Skeletal muscle satellite cell (primary cell): ENCODE measurements around the gene GBF1.
A peak's percentile ranks its signal among the peaks of the same experiment; 100 is the strongest.

Experiments
- H3K27me3 ChIP-seq: 2 replicates; pipeline ENCODE4 v1.7.0; 2013; ENCODE audit warnings: low read length; ENCODE audit not compliant: control insufficient read depth, insufficient read depth
- H3K36me3 ChIP-seq: 2 replicates; pipeline ENCODE4 v1.7.0; 2013; ENCODE audit warnings: mild to moderate bottlenecking, control low read depth, low read length; ENCODE audit not compliant: insufficient read depth
- H3K4me1 ChIP-seq: 2 replicates; pipeline ENCODE4 v1.7.0; 2013; ENCODE audit warnings: low read length; ENCODE audit not compliant: control insufficient read depth, insufficient read depth
- H3K4me2 ChIP-seq: 2 replicates; pipeline ENCODE4 v1.7.0; 2013; ENCODE audit warnings: mild to moderate bottlenecking, low read length
- H3K4me3 ChIP-seq: 2 replicates; pipeline ENCODE4 v1.7.0; 2013; ENCODE audit warnings: low read length
- H3K9ac ChIP-seq: 2 replicates; pipeline ENCODE4 v1.7.0; 2013; ENCODE audit warnings: mild to moderate bottlenecking, low read depth, low read length, moderate library complexity
- H3K9me3 ChIP-seq: replicated peaks from 2 replicates; pipeline ENCODE4 v1.7.0; 2013; ENCODE audit warnings: mild to moderate bottlenecking, control low read depth, low read length

GBF1 gene

DNA sequence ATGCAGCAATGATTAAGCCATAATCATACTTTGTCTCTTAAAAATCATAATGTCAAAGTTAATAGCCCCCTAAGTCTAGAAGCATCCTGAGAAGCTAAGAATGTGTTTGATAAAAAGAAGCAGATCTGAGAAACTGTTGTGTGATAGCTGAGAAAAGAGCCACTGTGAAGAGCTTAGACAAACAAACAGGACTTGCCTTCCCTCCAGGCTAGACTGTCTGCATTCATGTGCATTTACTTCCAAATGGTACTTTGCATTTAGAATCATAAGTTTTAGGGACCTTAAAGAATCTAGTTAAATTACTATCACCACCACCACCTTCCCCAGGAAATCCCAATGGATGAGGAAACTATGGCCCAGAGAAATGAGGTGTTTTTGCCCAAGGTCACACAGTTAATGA, 87.4 kb downstream of the GBF1 start:
- H3K4me3 ChIP-seq: no peak overlapping the region
- peaks cover 8% of the 10 kb centered on the region for H3K36me3 ChIP-seq
- H3K9me3 ChIP-seq: no peaks in the 10 kb centered on the region
- H3K9ac ChIP-seq: no peak overlapping the region
- no peaks in the 10 kb centered on the region for H3K27me3 ChIP-seq
- H3K4me1 ChIP-seq: peaks cover 14% of the 10 kb centered on the region
- no peak overlapping the region for H3K4me2 ChIP-seq

DNA sequence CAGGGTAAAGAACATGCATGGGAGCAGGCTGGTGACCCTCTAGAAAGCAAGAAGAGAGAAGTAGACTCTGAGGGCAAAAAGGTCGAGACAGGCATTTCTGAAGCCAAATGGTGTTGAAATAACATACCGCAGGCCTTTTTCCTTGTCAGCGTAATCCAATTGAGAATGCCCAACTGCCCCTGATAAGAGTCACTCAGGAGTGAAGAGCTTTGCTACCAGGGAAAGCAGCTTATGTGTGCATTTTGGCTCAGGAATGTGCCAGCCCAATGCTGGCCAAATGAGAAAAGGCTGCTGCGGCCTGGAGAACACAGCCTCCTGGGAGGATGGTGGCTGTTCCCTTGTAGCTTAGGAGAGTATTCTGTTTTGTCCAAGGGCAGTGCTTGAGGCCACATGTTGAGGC, 88.8 kb downstream of the GBF1 start:
- Histone ChIP-seq H3K36me3 (peaks cover 5% of the 10 kb centered on the region), H3K9ac (no peak overlapping the region), H3K4me1 (peaks cover 14% of the 10 kb centered on the region)

DNA sequence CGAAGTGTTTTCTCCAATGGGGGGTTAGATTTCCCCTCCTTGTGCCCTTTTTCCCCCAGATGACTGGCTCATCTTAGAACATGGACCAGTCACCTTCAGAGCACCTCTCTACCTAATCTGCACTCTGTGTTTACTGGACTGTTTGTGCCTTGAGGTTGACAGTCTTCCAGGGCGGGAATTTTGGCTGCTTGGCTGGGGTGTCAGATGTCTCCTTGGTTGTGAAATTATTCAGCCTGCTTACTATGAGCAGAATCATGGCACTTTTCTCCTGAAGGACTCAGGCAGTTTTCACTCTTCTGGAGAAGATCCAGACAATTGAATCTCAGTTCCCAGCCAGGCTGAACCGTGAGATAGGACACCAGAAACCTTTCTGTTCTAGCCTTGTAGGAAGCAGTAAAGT, 89.9 kb downstream of the GBF1 start:
- H3K4me2 ChIP-seq: no peak overlapping the region
- peaks cover 14% of the 10 kb centered on the region for H3K4me1 ChIP-seq
- no peaks in the 10 kb centered on the region for H3K9me3 ChIP-seq
- H3K36me3 ChIP-seq: peaks cover 5% of the 10 kb centered on the region
- H3K4me3 ChIP-seq: no peak overlapping the region
- H3K27me3 ChIP-seq: no peaks in the 10 kb centered on the region
- no peak overlapping the region for H3K9ac ChIP-seq

More for the DNA sequence above, 88.8 kb downstream of the GBF1 start:
- H3K27me3 ChIP-seq: no peaks in the 10 kb centered on the region
- no peak overlapping the region for H3K4me3 ChIP-seq
- H3K9me3 ChIP-seq: no peaks in the 10 kb centered on the region
- no peak overlapping the region for H3K4me2 ChIP-seq

DNA sequence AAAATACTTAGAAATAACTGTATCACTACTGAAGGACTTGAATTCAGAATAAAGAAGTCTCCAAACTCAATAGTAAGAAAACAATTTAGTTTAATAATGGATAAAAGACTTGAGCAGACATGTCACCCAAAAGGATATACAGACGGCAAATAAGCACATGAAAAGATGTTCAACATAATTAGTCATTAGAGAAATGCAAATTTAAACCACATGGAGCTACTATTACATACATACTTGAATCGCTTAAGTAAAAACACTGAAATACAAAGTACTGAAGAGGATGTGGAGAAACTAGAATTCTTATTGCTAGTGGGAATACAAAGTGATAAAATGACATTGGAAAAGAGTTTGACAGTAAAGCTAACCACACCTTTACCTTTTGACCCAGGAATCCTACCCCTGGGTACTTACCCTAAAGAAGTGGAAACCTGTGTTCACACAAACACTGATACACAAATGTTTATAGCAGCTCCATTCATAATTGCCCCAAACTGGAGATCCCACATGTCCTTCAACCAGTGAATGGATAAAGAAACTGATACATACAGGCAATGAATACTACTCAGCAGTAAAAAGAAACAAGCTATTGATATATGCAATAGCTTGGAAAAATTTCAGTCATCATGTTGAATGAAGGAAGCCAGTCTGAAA, 95.8 kb downstream of the GBF1 start:
- Histone ChIP-seq H3K4me3 (no peak overlapping the region), H3K27me3 (no peaks in the 10 kb centered on the region), H3K36me3 (peaks cover 1% of the 10 kb centered on the region), H3K9me3 (no peaks in the 10 kb centered on the region), H3K9ac (no peak overlapping the region), H3K4me2 (no peak overlapping the region), H3K4me1 (peaks cover 36% of the 10 kb centered on the region)

DNA sequence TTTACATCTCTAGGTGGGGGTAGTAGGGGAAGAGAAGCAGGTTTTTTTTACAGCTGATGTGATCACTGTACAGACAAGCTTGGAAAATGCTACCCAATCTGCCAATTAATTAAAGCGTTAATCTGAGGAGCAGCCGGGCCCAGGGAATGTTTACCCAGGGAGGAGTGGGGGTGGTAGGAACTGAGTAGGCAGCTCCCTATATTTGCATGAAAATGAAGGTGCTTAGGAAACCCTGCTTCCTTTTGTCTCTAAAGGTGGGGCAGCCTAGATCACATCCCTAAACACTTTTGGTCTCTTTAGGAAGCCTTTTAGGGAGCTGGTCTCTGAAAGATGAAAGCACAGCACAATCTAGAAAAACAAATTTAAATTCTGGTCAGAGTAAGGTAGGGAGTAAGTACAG, 97.1 kb downstream of the GBF1 start:
- H3K4me1 ChIP-seq: peaks cover 38% of the 10 kb centered on the region
- peak overlapping the region; percentile 45 for H3K4me2 ChIP-seq
- H3K9ac ChIP-seq: peak overlapping the region; percentile 52
- H3K9me3 ChIP-seq: no peaks in the 10 kb centered on the region
- peaks cover 6% of the 10 kb centered on the region for H3K36me3 ChIP-seq
- no peak overlapping the region for H3K4me3 ChIP-seq
- no peaks in the 10 kb centered on the region for H3K27me3 ChIP-seq

DNA sequence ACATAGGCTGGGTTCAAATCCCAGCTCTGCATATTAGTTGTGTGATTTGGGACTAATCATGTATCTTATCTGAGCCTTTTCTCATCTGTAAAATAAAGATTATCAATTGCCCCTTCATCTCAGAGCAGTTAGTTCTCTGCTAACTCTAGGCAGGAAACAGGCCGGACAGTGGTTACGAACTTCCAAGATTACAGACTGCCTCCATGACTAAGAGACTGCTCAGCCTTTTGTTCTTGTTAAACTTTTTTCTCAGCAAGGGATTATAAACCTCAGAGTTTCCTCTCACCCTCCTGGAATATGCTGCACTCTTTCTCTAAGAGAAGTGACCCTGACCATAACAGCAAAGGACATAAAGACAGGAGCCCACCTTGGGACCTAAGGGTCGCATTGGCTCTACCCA, 97.6 kb downstream of the GBF1 start:
- Histone ChIP-seq H3K4me3 (no peak overlapping the region), H3K36me3 (peaks cover 6% of the 10 kb centered on the region), H3K4me2 (peak overlapping the region; percentile 55), H3K9me3 (no peaks in the 10 kb centered on the region), H3K27me3 (no peaks in the 10 kb centered on the region), H3K4me1 (peaks cover 40% of the 10 kb centered on the region), H3K9ac (peak overlapping the region; percentile 52)

DNA sequence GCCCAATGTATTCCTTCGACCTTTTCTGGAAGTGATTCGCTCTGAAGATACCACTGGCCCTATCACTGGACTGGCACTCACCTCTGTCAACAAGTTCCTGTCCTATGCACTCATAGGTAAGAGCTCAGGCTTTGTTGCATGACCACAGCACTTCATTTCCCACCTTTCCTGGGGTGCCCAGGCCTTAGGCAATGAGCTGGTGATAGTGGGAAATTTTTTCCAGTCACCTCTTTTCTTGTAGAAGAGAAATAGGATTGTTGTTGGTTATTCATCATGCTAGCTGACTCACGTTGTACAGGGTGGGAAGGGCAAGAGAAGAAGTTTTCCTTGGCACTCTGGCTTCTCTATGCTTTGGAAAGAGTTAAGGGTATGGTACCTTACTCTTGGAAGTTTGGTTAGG, 98.7 kb downstream of the GBF1 start:
- H3K27me3 ChIP-seq: no peaks in the 10 kb centered on the region
- H3K9ac ChIP-seq: no peak overlapping the region
- H3K9me3 ChIP-seq: no peaks in the 10 kb centered on the region
- H3K36me3 ChIP-seq: peaks cover 14% of the 10 kb centered on the region
- H3K4me2 ChIP-seq: peak overlapping the region; percentile 45
- no peak overlapping the region for H3K4me3 ChIP-seq
- H3K4me1 ChIP-seq: peaks cover 40% of the 10 kb centered on the region

DNA sequence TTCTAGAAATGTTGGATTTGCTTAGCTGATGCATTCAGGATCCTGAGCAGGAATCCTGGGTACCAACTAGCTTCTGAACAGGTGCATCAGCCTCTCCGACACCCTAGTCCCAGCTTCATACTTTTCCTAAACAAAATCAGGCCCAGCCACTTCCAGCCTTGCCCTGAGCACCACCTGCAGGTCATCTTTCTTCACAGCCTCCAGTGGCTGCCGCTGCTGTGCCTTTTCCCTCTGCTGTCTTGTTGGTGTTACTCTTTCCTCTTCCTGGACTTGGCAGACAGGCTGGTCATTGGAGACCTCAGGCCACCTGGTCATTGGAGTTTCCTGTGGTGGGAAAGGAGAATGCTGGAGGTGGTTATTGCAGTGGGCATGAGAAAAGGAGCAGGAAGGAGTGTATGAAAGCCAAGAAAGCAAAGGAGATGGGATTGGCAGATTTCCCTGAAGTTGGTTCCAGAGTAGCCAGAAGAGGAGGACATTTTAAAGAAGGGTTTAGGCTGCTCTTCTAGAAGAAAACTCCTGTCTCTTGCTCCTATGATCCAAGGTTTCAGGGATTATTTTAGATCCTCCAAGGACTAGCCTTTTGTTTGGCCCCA, 102.0 kb downstream of the GBF1 start:
- Histone ChIP-seq H3K9me3 (no peaks in the 10 kb centered on the region), H3K4me2 (no peak overlapping the region), H3K27me3 (no peaks in the 10 kb centered on the region), H3K4me1 (peaks cover 28% of the 10 kb centered on the region), H3K36me3 (peaks cover 27% of the 10 kb centered on the region), H3K9ac (no peak overlapping the region), H3K4me3 (no peak overlapping the region)

DNA sequence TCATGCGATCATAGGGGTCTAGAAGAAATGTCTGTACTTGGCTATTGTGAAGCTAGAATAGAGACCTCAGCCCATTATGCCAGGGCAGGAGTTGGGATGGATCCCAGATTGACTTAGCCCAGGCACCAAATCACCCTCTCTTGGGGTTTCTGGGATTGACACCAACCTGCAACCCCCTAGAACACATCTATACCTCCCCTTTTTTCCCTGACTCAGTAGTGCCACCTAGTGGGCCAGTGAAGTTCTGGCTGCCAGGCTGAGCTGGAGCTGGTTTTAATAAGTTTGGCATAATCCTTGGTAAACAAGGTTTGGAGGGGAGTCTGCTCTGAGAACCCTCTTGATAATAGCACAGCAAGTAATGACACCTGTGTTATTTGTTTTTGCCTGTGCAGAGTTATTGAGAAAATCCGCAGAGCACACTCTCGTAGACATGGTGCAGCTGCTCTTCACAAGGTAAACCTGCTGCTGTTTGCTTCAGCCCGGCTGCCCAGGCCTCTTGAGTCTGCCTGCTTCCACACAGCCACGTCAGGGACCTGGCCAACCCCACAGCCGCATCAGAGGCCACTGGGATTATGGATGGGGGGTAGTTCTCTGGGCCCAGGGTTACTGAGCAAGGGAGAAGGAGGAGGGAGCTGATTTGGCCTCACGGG, 106.9 kb downstream of the GBF1 start:
- H3K36me3 ChIP-seq: peaks cover 62% of the 10 kb centered on the region
- H3K9me3 ChIP-seq: no peaks in the 10 kb centered on the region
- no peaks in the 10 kb centered on the region for H3K27me3 ChIP-seq
- no peak overlapping the region for H3K4me3 ChIP-seq
- H3K4me2 ChIP-seq: no peak overlapping the region
- no peak overlapping the region for H3K9ac ChIP-seq
- peaks cover 4% of the 10 kb centered on the region for H3K4me1 ChIP-seq

DNA sequence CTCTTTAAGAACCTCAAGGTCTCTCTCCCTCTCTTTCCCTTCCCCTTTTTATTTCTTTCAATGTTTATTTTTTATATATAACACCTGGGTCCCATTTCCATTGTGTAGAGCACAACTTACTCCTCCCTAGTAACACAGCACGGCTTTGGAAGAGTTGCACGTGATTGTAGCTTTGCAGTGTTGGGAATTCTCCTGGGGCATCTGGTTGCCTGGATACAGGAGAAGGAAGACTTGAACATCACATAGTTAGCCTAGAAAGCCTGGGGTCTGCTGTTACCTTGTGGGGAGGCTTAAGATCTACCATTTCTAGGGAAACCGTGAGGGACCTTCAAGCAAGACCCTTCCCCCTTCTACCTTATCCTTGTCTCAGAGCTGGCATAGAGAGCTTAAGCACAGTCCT, 109.1 kb downstream of the GBF1 start:
- Histone ChIP-seq H3K4me1 (no peaks in the 10 kb centered on the region), H3K27me3 (no peaks in the 10 kb centered on the region), H3K4me3 (no peak overlapping the region), H3K36me3 (peaks cover 75% of the 10 kb centered on the region), H3K4me2 (no peak overlapping the region), H3K9me3 (no peaks in the 10 kb centered on the region), H3K9ac (no peak overlapping the region)

DNA sequence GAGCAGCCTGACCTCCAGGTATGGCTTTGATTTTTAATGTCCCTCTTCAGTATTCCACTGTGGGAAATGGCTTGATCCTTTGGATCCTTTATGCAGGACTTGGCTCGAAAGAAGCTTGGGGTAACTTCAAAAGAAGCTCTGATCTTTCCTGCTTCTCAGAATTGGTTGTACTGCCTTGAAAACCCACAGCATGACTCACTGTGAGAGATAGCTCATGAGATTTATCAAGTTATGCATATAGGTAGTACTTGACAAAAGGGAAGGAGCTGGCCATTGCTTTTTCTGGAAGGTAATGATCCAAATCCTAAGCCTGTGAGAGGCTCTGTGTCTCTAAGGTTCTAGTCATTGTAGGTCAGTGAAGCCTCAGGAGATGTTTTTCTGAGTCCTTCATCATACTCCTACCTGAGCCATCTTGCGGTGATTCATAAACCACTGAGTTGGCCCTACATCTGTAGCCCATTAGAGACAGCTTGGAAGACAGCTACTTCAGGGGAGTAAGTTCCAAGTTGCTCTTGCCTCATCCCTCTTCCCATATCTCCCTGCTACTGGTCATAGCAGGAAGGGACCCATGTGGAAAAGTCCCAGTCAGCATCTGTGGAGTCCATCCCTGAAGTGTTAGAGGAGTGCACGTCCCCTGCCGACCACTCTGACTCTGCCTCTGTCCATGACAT, 113.5 kb downstream of the GBF1 start:
- H3K27me3 ChIP-seq: no peaks in the 10 kb centered on the region
- H3K36me3 ChIP-seq: peaks cover 85% of the 10 kb centered on the region
- H3K4me3 ChIP-seq: no peak overlapping the region
- no peak overlapping the region for H3K9ac ChIP-seq
- no peaks in the 10 kb centered on the region for H3K4me1 ChIP-seq
- H3K9me3 ChIP-seq: no peaks in the 10 kb centered on the region
- no peak overlapping the region for H3K4me2 ChIP-seq
